Fibroblast of skin of left biceps (primary cell): ENCODE measurements around the gene ECEL1.

ENCODE experiments used
- DNase-seq, 2 experiments: peaks; one replicate each; pipeline ENCODE4 v3.0.0-alpha.2; 2013; ENCODE audit warnings: low read depth in 2 of 2

Gene ECEL1

GRCh38 chr2:232523402-232523681, 35.7 kb upstream of the ECEL1 start:
- DNase-seq, result no peak

GRCh38 chr2:232522623-232523401, 35.2 kb upstream of the ECEL1 start:
- no peak for DNase-seq

GRCh38 chr2:232521959-232522622, 34.5 kb upstream of the ECEL1 start:
- no peak for DNase-seq

GRCh38 chr2:232521098-232521497, 33.5 kb upstream of the ECEL1 start:
- DNase-seq, result no peak

GRCh38 chr2:232520489-232520888, 32.9 kb upstream of the ECEL1 start:
- DNase-seq, result no peak

GRCh38 chr2:232519581-232520438, 32.2 kb upstream of the ECEL1 start, which contains the start of gene PRSS56:
Gene PRSS56 (plus strand): TSS chr2:232520388. CDS start chr2:232520599, 211 bp downstream.
- DNase-seq, result no peak

GRCh38 chr2:232518844-232519243, 31.2 kb upstream of the ECEL1 start:
- no peak for DNase-seq

- DNase-seq, result no peak
These were observed 28.9 kb upstream of the ECEL1 start for GRCh38 chr2:232516551-232516950.

GRCh38 chr2:232515639-232516038, 28.0 kb upstream of the ECEL1 start:
- DNase-seq, result no peak

GRCh38 chr2:232513353-232513752, 25.7 kb upstream of the ECEL1 start:
- DNase-seq, result no peak

- no peak for DNase-seq
These were observed 25.0 kb upstream of the ECEL1 start for GRCh38 chr2:232512602-232513001.

- DNase-seq, result no peak
These were observed 23.8 kb upstream of the ECEL1 start for GRCh38 chr2:232511336-232511890.

GRCh38 chr2:232508251-232508650, 20.6 kb upstream of the ECEL1 start:
- no peak for DNase-seq

- DNase-seq, result no peak
These were observed 19.1 kb upstream of the ECEL1 start for GRCh38 chr2:232506709-232507108.

- no peak for DNase-seq
These were observed 18.2 kb upstream of the ECEL1 start for GRCh38 chr2:232505856-232506255.

- DNase-seq, result no peak
These were observed 16.8 kb upstream of the ECEL1 start for GRCh38 chr2:232504438-232504837.

- no peak for DNase-seq
These were observed 16.2 kb upstream of the ECEL1 start for GRCh38 chr2:232503809-232504323.

GRCh38 chr2:232502911-232503808, 15.5 kb upstream of the ECEL1 start:
- no peak for DNase-seq

GRCh38 chr2:232502511-232502910, 14.9 kb upstream of the ECEL1 start:
- no peak for DNase-seq

- DNase-seq, result no peak
These were observed 14.3 kb upstream of the ECEL1 start for GRCh38 chr2:232501794-232502390.
